CD14-positive monocyte (primary cell): ENCODE data around the gene CTDP1. TPM values are rescaled to one million over a fixed set of nuclear protein-coding genes. Genes with fewer than 3 reads are reported as not detected.
A peak's percentile ranks its signal among the peaks of the same experiment; 100 is the strongest.

ENCODE experiments used
- DNase-seq, 3 donors: peaks; one replicate each; pipeline ENCODE4 v3.0.0-alpha.2; 2011 to 2022
- H2AFZ ChIP-seq: 2 replicates; pipeline ENCODE4 v1.6.0; 2012; ENCODE audit warnings: mild to moderate bottlenecking, low read depth, low read length, inconsistent platforms; ENCODE audit not compliant: insufficient read depth, poor library complexity, severe bottlenecking
- H3K27ac ChIP-seq, 2 donors: 1 replicate in 1 of 2; 2 replicates in 1 of 2; pipeline ENCODE4 v1.5.1; 2012 to 2013; ENCODE audit warnings: low read length in 2 of 2, control low read depth in 1 of 2, inconsistent platforms in 1 of 2, low read depth in 1 of 2, mild to moderate bottlenecking in 1 of 2
- H3K27me3 ChIP-seq, 2 donors: one replicate each; pipeline versions ENCODE4 v1.6.0 to v1.6.1; 2011 to 2013; ENCODE audit warnings: low read length in 2 of 2; ENCODE audit not compliant: control insufficient read depth in 2 of 2, insufficient read depth in 2 of 2
- H3K36me3 ChIP-seq, 2 donors: replicated peaks in 1 of 2; 1 replicate in 1 of 2; 2 replicates in 1 of 2; pipeline versions ENCODE4 v1.5.1 to v1.6.1; 2012 to 2013; ENCODE audit warnings: low read length in 2 of 2, control low read depth in 1 of 2, inconsistent platforms in 1 of 2, mild to moderate bottlenecking in 1 of 2; ENCODE audit not compliant: insufficient read depth in 2 of 2, control insufficient read depth in 1 of 2
- H3K4me1 ChIP-seq, 2 donors: 1 replicate in 1 of 2; 2 replicates in 1 of 2; pipeline versions ENCODE4 v1.5.1 to v1.6.1; 2012 to 2013; ENCODE audit warnings: low read length in 2 of 2, control low read depth in 1 of 2, inconsistent platforms in 1 of 2, mild to moderate bottlenecking in 1 of 2, moderate library complexity in 1 of 2; ENCODE audit not compliant: insufficient read depth in 2 of 2, control insufficient read depth in 1 of 2
- H3K4me2 ChIP-seq: replicated peaks from 2 replicates; pipeline ENCODE3; 2012; ENCODE audit warnings: low read length, moderate library complexity, mild to moderate bottlenecking; ENCODE audit not compliant: poor library complexity, severe bottlenecking; ENCODE audit errors: extremely low read depth
- H3K4me3 ChIP-seq, 3 experiments: fragments of 200-600 bp in 1 of 3; sonication (generic) in 1 of 3; replicated peaks in 1 of 3; 1 replicate in 2 of 3; 2 replicates in 1 of 3; pipeline ENCODE4 v1.5.1; 2011 to 2013; ENCODE audit warnings: low read length in 3 of 3, mild to moderate bottlenecking in 3 of 3, control low read depth in 2 of 3, low read depth in 2 of 3, inconsistent platforms in 1 of 3, moderate library complexity in 1 of 3
- H3K79me2 ChIP-seq: 2 replicates; pipeline ENCODE4 v1.6.0; 2012; ENCODE audit warnings: mild to moderate bottlenecking, control low read depth, inconsistent platforms, low read length, moderate library complexity; ENCODE audit not compliant: insufficient read depth
- H3K9ac ChIP-seq: 2 replicates; pipeline ENCODE4 v1.6.0; 2017; ENCODE audit warnings: low read length, mild to moderate bottlenecking; ENCODE audit not compliant: insufficient read depth, poor library complexity, severe bottlenecking
- H3K9me3 ChIP-seq, 2 donors: replicated peaks in 1 of 2; 1 replicate in 1 of 2; 2 replicates in 1 of 2; pipeline versions ENCODE4 v1.5.1 to v1.6.1; 2012 to 2013; ENCODE audit warnings: low read length in 2 of 2, control low read depth in 1 of 2; ENCODE audit not compliant: control insufficient read depth in 1 of 2, insufficient read depth in 1 of 2
- H4K20me1 ChIP-seq: 2 replicates; pipeline ENCODE4 v1.6.0; 2012; ENCODE audit warnings: mild to moderate bottlenecking, low read length, control low read depth, moderate library complexity; ENCODE audit not compliant: insufficient read depth
- H3K27ac Mint-ChIP-seq, 7 donors: one replicate each; pipeline ENCODE4 v1.8.0; 2020; ENCODE audit warnings: mild to moderate bottlenecking in 7 of 7, mixed read lengths in 7 of 7, moderate library complexity in 6 of 7, inconsistent platforms in 2 of 7
- H3K27me3 Mint-ChIP-seq, 3 donors: one replicate each; pipeline ENCODE4 v1.8.0; 2021 to 2022; ENCODE audit warnings: low read depth in 3 of 3, mild to moderate bottlenecking in 3 of 3, mixed read lengths in 3 of 3, moderate library complexity in 3 of 3, inconsistent platforms in 1 of 3
- H3K36me3 Mint-ChIP-seq, 2 donors: one replicate each; pipeline ENCODE4 v1.8.0; 2020; ENCODE audit warnings: mixed read lengths in 2 of 2, inconsistent platforms in 1 of 2, mild to moderate bottlenecking in 1 of 2
- H3K4me1 Mint-ChIP-seq: one replicate; pipeline ENCODE4 v1.8.0; 2020; ENCODE audit warnings: mild to moderate bottlenecking, mixed read lengths
- H3K4me3 Mint-ChIP-seq, 2 donors: one replicate each; pipeline ENCODE4 v1.8.0; 2020; ENCODE audit warnings: mild to moderate bottlenecking in 2 of 2, mixed read lengths in 2 of 2, moderate library complexity in 1 of 2
- H3K9me3 Mint-ChIP-seq, 7 donors: one replicate each; pipeline ENCODE4 v1.8.0; 2020 to 2022; ENCODE audit warnings: mixed read lengths in 7 of 7, mild to moderate bottlenecking in 6 of 7, moderate library complexity in 6 of 7, inconsistent platforms in 2 of 7
- WGBS: methylation state at CpG from one replicate; pipeline ENCODE4 v1.1.5; 2013; ENCODE audit warnings: missing lambda C conversion rate; ENCODE audit not compliant: insufficient coverage; 5-methylcytosine and 5-hydroxymethylcytosine counted together
- intact Hi-C, 2 donors: fragments of 100-400 bp; cut with micrococcal nuclease; formaldehyde crosslinking; loops; one replicate each; pipeline versions ENCODE4 v1.15.0 to v1.15.1; 2023
- polyA plus RNA-seq, 3 donors: library from polyadenylated mRNA; depleted of rRNA in 1 of 3; unstranded in 2 of 3; stranded (reverse) in 1 of 3; fragments of 300-500 nt in 2 of 3; fragments of >200 nt in 1 of 3; fragmentation: Illumina TruSeq in 2 of 3; gene quantifications; 1 replicate in 2 of 3; 2 replicates in 1 of 3; pipeline ENCODE4 v1.2.3, GENCODE V29; 2012 to 2021
- TF ChIP-seq, protein P1 (sequence below): fragments of 200-600 bp; IDR thresholded peaks from one replicate; pipeline ENCODE4 v1.8.0; 2022; ENCODE audit warnings: antibody characterized with exemption, mild to moderate bottlenecking

CTDP1 gene
- polyA plus RNA-seq, 3 donors = 9.1 to 13.9 (median 9.1) TPM

DNA sequence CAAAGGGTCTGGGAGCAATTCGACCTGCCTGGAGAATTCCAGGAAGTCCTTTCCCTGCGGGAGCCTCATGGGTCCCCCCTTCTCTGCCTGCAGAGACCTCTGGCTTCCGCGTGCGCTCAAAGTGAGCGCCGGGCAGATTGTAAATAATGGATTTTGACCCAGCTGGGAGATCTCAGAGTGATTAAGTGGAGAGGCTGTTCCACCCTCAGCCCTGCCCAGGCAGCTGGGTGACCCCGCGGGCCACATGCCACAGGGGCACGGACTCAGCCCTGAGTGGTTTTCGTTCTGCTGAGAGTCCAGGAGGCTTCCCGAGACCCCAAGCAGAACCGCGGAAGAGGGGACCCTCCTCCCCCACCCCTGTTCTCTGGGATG is 119.4 kb downstream of the CTDP1 start:
- peaks cover 10 to 15% of the 10 kb centered on the region in 2 donors for H3K36me3 Mint-ChIP-seq
- peaks cover 43% of the 10 kb centered on the region for H3K4me1 Mint-ChIP-seq
- Histone ChIP-seq H2AFZ (peak overlapping the region; percentile 55), H3K9me3 (peaks cover 0 to 9% of the 10 kb centered on the region in 2 donors), H3K36me3 (no peaks in the 10 kb centered on the region), H3K79me2 (no peaks in the 10 kb centered on the region), H3K9ac (no peak overlapping the region), H3K4me3 (peak overlapping the region in 2 of 3 experiments; percentile 26 to 62), H3K4me1 (peaks cover 43 to 56% of the 10 kb centered on the region in 2 donors), H3K27me3 (peaks cover 22 to 40% of the 10 kb centered on the region in 2 donors), H3K27ac (no peak overlapping the region), H3K4me2 (peak overlapping the region; percentile 70), H4K20me1 (no peaks in the 10 kb centered on the region)
- H3K4me3 Mint-ChIP-seq = peak overlapping the region; percentile 64 to 89
- H3K27ac Mint-ChIP-seq = no peak overlapping the region
- TF ChIP-seq, protein P1, sequence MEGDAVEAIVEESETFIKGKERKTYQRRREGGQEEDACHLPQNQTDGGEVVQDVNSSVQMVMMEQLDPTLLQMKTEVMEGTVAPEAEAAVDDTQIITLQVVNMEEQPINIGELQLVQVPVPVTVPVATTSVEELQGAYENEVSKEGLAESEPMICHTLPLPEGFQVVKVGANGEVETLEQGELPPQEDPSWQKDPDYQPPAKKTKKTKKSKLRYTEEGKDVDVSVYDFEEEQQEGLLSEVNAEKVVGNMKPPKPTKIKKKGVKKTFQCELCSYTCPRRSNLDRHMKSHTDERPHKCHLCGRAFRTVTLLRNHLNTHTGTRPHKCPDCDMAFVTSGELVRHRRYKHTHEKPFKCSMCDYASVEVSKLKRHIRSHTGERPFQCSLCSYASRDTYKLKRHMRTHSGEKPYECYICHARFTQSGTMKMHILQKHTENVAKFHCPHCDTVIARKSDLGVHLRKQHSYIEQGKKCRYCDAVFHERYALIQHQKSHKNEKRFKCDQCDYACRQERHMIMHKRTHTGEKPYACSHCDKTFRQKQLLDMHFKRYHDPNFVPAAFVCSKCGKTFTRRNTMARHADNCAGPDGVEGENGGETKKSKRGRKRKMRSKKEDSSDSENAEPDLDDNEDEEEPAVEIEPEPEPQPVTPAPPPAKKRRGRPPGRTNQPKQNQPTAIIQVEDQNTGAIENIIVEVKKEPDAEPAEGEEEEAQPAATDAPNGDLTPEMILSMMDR = no peak
- 0% methylated on average over 2 of the region's 14 CpGs for WGBS
- intact Hi-C loops = loop anchor here (5.0 to 10.0 kb wide), 4 partner anchors 33 to 186 kb away; partner anchors contain the start of genes SLC66A2 (in 1 of the 2) and TXNL4A (in 1 of the 2)
- peaks cover 3 to 20% (median 9%) of the 10 kb centered on the region in 7 donors for H3K9me3 Mint-ChIP-seq
- DNase-seq = no peak
- H3K27me3 Mint-ChIP-seq = peaks cover 38 to 49% (median 45%) of the 10 kb centered on the region in 3 donors

DNA sequence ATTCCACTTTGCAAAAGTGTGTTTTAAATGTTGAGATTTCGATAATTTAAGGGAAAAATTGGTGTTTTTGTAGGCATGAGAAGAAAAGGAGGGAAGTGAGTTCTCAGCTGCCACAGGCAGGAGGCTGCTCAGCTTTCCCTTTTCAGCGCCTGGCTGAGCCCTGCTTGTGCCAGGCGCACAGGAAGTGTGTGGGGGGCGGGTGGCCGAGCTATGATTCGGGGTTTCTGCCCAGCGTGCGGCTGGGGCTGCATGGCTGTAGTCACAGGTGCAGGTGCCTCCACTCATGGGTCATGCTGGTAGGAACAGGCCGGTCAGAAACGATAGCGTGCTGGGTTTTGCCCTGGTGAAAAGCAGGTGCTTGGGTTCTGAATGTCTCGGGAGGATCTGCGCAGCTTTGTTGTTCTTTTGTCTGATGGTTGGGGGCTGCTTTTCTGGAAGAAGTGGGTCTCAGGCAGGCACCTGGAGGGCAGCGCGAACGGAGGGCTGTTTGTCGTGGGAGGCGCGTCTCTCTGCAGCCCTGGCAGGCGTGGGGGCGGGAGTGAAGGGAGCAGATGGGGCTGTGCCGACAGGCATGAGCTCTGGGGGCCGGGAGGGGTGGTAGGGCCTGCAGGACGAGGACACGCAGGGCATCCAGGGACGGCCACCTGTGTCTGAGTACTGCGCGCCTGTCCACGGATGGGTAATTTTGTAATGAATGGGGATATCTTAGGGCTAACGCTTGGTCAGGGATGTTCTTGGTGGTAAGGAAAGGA is 120.2 kb downstream of the CTDP1 start:
- H3K9ac ChIP-seq = no peak overlapping the region
- H3K4me1 ChIP-seq = peaks cover 37 to 48% of the 10 kb centered on the region in 2 donors
- Mint-ChIP-seq H3K4me3 (peak overlapping the region; percentile 64 to 89), H3K27ac (peak overlapping the region in 1 of 7 donors; percentile 4), H3K36me3 (peaks cover 10 to 14% of the 10 kb centered on the region in 2 donors), H3K27me3 (peaks cover 38 to 45% (median 45%) of the 10 kb centered on the region in 3 donors), H3K9me3 (peaks cover 3 to 19% (median 7%) of the 10 kb centered on the region in 7 donors), H3K4me1 (peaks cover 35% of the 10 kb centered on the region)
- H3K79me2 ChIP-seq = no peaks in the 10 kb centered on the region
- TF ChIP-seq, protein P1 = no peak
- H2AFZ ChIP-seq = no peak overlapping the region
- intact Hi-C loops = loop anchor here (5.0 to 10.0 kb wide), 4 partner anchors 33 to 185 kb away; partner anchors contain the start of genes SLC66A2 (in 1 of the 2) and TXNL4A (in 1 of the 2)
- peaks cover 22 to 40% of the 10 kb centered on the region in 2 donors for H3K27me3 ChIP-seq
- H3K9me3 ChIP-seq = peaks cover 0 to 9% of the 10 kb centered on the region in 2 donors
- no peaks in the 10 kb centered on the region for H3K36me3 ChIP-seq
- no peak overlapping the region for H3K27ac ChIP-seq
- no peak for DNase-seq
- WGBS = 55% methylated on average over 29 of the region's 30 CpGs
- H4K20me1 ChIP-seq = no peaks in the 10 kb centered on the region
- H3K4me3 ChIP-seq = no peak overlapping the region
- H3K4me2 ChIP-seq = peak overlapping the region; percentile 70
